Right atrium auricular region (tissue), 2 donors: Measurements from ENCODE around the gene VAV3. TPM values are rescaled to one million over a fixed set of nuclear protein-coding genes. Genes with fewer than 3 reads are reported as not detected.

ENCODE experiments used
- DNase-seq: peaks from one replicate; pipeline ENCODE4 v3.0.0-alpha.2; 2019; ENCODE audit warnings: low spot score
- H3K27ac ChIP-seq, 2 donors: fragments of 200-600 bp; sonication (generic); 1 replicate in 1 of 2; 2 replicates in 1 of 2; pipeline ENCODE4 v1.5.1; 2016 to 2019
- H3K27me3 ChIP-seq, 2 donors: fragments of 200-600 bp; sonication (generic); one replicate each; pipeline versions ENCODE4 v1.5.1 to v1.6.0; 2017 to 2019
- H3K36me3 ChIP-seq: fragments of 200-600 bp; sonication (generic); one replicate; pipeline ENCODE4 v1.5.1; 2016
- H3K4me1 ChIP-seq, 2 donors: fragments of 200-600 bp; sonication (generic); one replicate each; pipeline versions ENCODE4 v1.5.1 to v1.6.0; 2017 to 2019
- H3K4me3 ChIP-seq, 2 donors: fragments of 200-600 bp; sonication (generic); 1 replicate in 1 of 2; 2 replicates in 1 of 2; pipeline ENCODE4 v1.5.1; 2017 to 2019; ENCODE audit warnings: mild to moderate bottlenecking in 1 of 2, moderate library complexity in 1 of 2
- H3K9me3 ChIP-seq, 2 donors: fragments of 200-600 bp; sonication (generic); one replicate each; pipeline ENCODE4 v1.5.1; 2019
- CTCF ChIP-seq, 2 donors: fragments of 200-600 bp; sonication (generic); IDR thresholded peaks; one replicate each; pipeline ENCODE4 v1.5.1; 2019; ENCODE audit warnings: antibody characterized with exemption in 2 of 2
- total RNA-seq, 2 donors: library from RNA; depleted of rRNA; stranded (reverse); fragments of >200 nt; gene quantifications; one replicate each; pipeline ENCODE4 v1.1.0, GENCODE V29; 2016

Gene VAV3
- total RNA-seq, 2 donors from 2014 or later = 2.0 to 2.8 TPM

GRCh38 chr1:107946794-107947193 lies 18.2 kb downstream of the VAV3 start:
- no peak overlapping the region for H3K27ac ChIP-seq
- TF ChIP-seq CTCF (IDR thresholded peaks at IDR 0.05) = no peak
- H3K4me1 ChIP-seq = no peaks in the 10 kb centered on the region
- no peaks in the 10 kb centered on the region for H3K9me3 ChIP-seq
- H3K27me3 ChIP-seq = no peaks in the 10 kb centered on the region
- DNase-seq = no peak
- no peak overlapping the region for H3K4me3 ChIP-seq
- no peaks in the 10 kb centered on the region for H3K36me3 ChIP-seq

GRCh38 chr1:107943694-107944093 lies 21.3 kb downstream of the VAV3 start:
- DNase-seq = no peak
- Histone ChIP-seq H3K27me3 (no peaks in the 10 kb centered on the region), H3K9me3 (no peaks in the 10 kb centered on the region), H3K27ac (no peak overlapping the region), H3K4me3 (no peak overlapping the region), H3K36me3 (no peaks in the 10 kb centered on the region), H3K4me1 (no peaks in the 10 kb centered on the region)
- no peak for TF ChIP-seq CTCF (IDR thresholded peaks at IDR 0.05)

- Histone ChIP-seq H3K4me1 (no peaks in the 10 kb centered on the region), H3K4me3 (no peak overlapping the region), H3K9me3 (no peaks in the 10 kb centered on the region), H3K27ac (no peak overlapping the region), H3K36me3 (no peaks in the 10 kb centered on the region), H3K27me3 (no peaks in the 10 kb centered on the region)
- no peak for DNase-seq
- no peak for TF ChIP-seq CTCF (IDR thresholded peaks at IDR 0.05)
Observed at GRCh38 chr1:107942814-107943213, 22.2 kb downstream of the VAV3 start.

GRCh38 chr1:107941531-107941930 lies 23.4 kb downstream of the VAV3 start:
- Histone ChIP-seq H3K27ac (peak overlapping the region in 1 of 2 donors; percentile 70), H3K36me3 (no peaks in the 10 kb centered on the region), H3K27me3 (no peaks in the 10 kb centered on the region), H3K4me1 (peaks cover 0 to 5% of the 10 kb centered on the region in 2 donors), H3K9me3 (no peaks in the 10 kb centered on the region), H3K4me3 (no peak overlapping the region)
- TF ChIP-seq CTCF (IDR thresholded peaks at IDR 0.05) = no peak
- DNase-seq = no peak

- H3K27me3 ChIP-seq = no peaks in the 10 kb centered on the region
- no peak overlapping the region for H3K4me3 ChIP-seq
- H3K36me3 ChIP-seq = no peaks in the 10 kb centered on the region
- H3K9me3 ChIP-seq = no peaks in the 10 kb centered on the region
- TF ChIP-seq CTCF (IDR thresholded peaks at IDR 0.05) = no peak
- DNase-seq = peak; percentile 79
- H3K27ac ChIP-seq = peak overlapping the region in 1 of 2 donors; percentile 70
- peaks cover 0 to 6% of the 10 kb centered on the region in 2 donors for H3K4me1 ChIP-seq
Observed at GRCh38 chr1:107941123-107941522, 23.9 kb downstream of the VAV3 start.

GRCh38 chr1:107940701-107941100 lies 24.3 kb downstream of the VAV3 start:
- peak overlapping the region in 1 of 2 donors; percentile 70 for H3K27ac ChIP-seq
- no peaks in the 10 kb centered on the region for H3K36me3 ChIP-seq
- peaks cover 0 to 7% of the 10 kb centered on the region in 2 donors for H3K4me1 ChIP-seq

More at GRCh38 chr1:107940701-107941100, 24.3 kb downstream of the VAV3 start:
- no peaks in the 10 kb centered on the region for H3K9me3 ChIP-seq
- TF ChIP-seq CTCF (IDR thresholded peaks at IDR 0.05) = no peak
- H3K27me3 ChIP-seq = no peaks in the 10 kb centered on the region
- DNase-seq = no peak
- no peak overlapping the region for H3K4me3 ChIP-seq
